Naive thymus-derived CD4-positive, alpha-beta T cell (primary cell): ENCODE results near the gene KCNJ1. TPM values are rescaled to one million over a fixed set of nuclear protein-coding genes. Genes with fewer than 3 reads are reported as not detected.
A peak's percentile ranks its signal among the peaks of the same experiment; 100 is the strongest.

ENCODE experiments used
- ATAC-seq: fragments of 150-1000 bp; cut with Tn5 transposase; 2 replicates; pipeline ENCODE4 v1.10.0; 2021; ENCODE audit warnings: mild to moderate bottlenecking, moderate library complexity
- CTCF ChIA-PET: fragments of 350-600 bp; sonication (Branson Sonifier 250); formaldehyde crosslinking; loops from one replicate; lab custom pipeline; 2021; ENCODE audit warnings: antibody characterized with exemption; lab: Charles Lee
- POLR2A ChIA-PET: fragments of 350-600 bp; sonication (Branson Sonifier 250); formaldehyde crosslinking; loops from one replicate; lab custom pipeline; 2021; ENCODE audit warnings: antibody characterized with exemption, inconsistent platforms; lab: Charles Lee
- DNase-seq, 9 donors: peaks; one replicate each; pipeline versions ENCODE4 v3.0.0 to v3.0.0-alpha.2; 2020 to 2022; ENCODE audit warnings: mixed read lengths in 1 of 9
- H3K27ac ChIP-seq: one replicate; pipeline ENCODE4 v1.7.0; 2013; ENCODE audit warnings: mild to moderate bottlenecking, low read depth, low read length, moderate library complexity
- H3K27me3 ChIP-seq, 2 donors: one replicate each; pipeline ENCODE4 v1.7.0; 2013; ENCODE audit warnings: low read length in 2 of 2, mild to moderate bottlenecking in 2 of 2, moderate library complexity in 2 of 2; ENCODE audit not compliant: control insufficient read depth in 2 of 2, insufficient read depth in 2 of 2
- H3K36me3 ChIP-seq, 3 experiments: 1 replicate in 2 of 3; 2 replicates in 1 of 3; pipeline ENCODE4 v1.7.0; 2013; ENCODE audit warnings: low read length in 3 of 3, mild to moderate bottlenecking in 3 of 3, moderate library complexity in 1 of 3; ENCODE audit not compliant: insufficient read depth in 3 of 3, control insufficient read depth in 2 of 3
- H3K4me1 ChIP-seq, 2 donors: one replicate each; pipeline ENCODE4 v1.7.0; 2013; ENCODE audit warnings: low read length in 2 of 2, mild to moderate bottlenecking in 2 of 2, moderate library complexity in 1 of 2; ENCODE audit not compliant: control insufficient read depth in 2 of 2, insufficient read depth in 2 of 2
- H3K4me3 ChIP-seq: 2 replicates; pipeline ENCODE4 v1.7.0; 2013; ENCODE audit warnings: mild to moderate bottlenecking, low read length
- H3K9me3 ChIP-seq, 3 experiments: 1 replicate in 2 of 3; 2 replicates in 1 of 3; pipeline ENCODE4 v1.7.0; 2013; ENCODE audit warnings: low read length in 3 of 3; ENCODE audit not compliant: control insufficient read depth in 2 of 3
- H3K27ac Mint-ChIP-seq, 9 donors: one replicate each; pipeline ENCODE4 v1.8.0; 2020 to 2022; ENCODE audit warnings: mixed read lengths in 9 of 9, mild to moderate bottlenecking in 8 of 9, moderate library complexity in 5 of 9, inconsistent platforms in 2 of 9
- H3K27me3 Mint-ChIP-seq, 5 donors: one replicate each; pipeline ENCODE4 v1.8.0; 2021 to 2022; ENCODE audit warnings: mixed read lengths in 5 of 5, mild to moderate bottlenecking in 1 of 5
- H3K36me3 Mint-ChIP-seq, 5 donors: one replicate each; pipeline ENCODE4 v1.8.0; 2020 to 2022; ENCODE audit warnings: mixed read lengths in 5 of 5, mild to moderate bottlenecking in 3 of 5, inconsistent platforms in 1 of 5
- H3K4me1 Mint-ChIP-seq, 7 donors: one replicate each; pipeline ENCODE4 v1.8.0; 2020 to 2022; ENCODE audit warnings: mixed read lengths in 7 of 7, mild to moderate bottlenecking in 3 of 7, inconsistent platforms in 1 of 7
- H3K4me3 Mint-ChIP-seq, 10 donors: one replicate each; pipeline ENCODE4 v1.8.0; 2020 to 2022; ENCODE audit warnings: mild to moderate bottlenecking in 10 of 10, mixed read lengths in 10 of 10, moderate library complexity in 6 of 10, inconsistent platforms in 2 of 10
- H3K9me3 Mint-ChIP-seq, 11 donors: one replicate each; pipeline ENCODE4 v1.8.0; 2020 to 2022; ENCODE audit warnings: mixed read lengths in 11 of 11, mild to moderate bottlenecking in 4 of 11, inconsistent platforms in 1 of 11, moderate library complexity in 1 of 11
- intact Hi-C, 2 donors: fragments of 100-400 bp; cut with micrococcal nuclease; formaldehyde crosslinking; loops; one replicate each; pipeline ENCODE4 v1.15.1; 2023
- polyA plus RNA-seq, 2 donors: library from polyadenylated mRNA; unstranded; fragments of 300-500 nt; fragmentation: Illumina TruSeq; gene quantifications; one replicate each; pipeline ENCODE4 v1.2.3, GENCODE V29; 2021
- total RNA-seq, 6 experiments: library from RNA in 5 of 6; stranded (reverse) in 5 of 6; gene quantifications; 1 replicate in 5 of 6; 2 replicates in 1 of 6; pipeline ENCODE4 v1.2.3 and lab custom pipeline; 2021 to 2026

KCNJ1 gene
- total and polyA plus RNA-seq, 7 experiments from 2014 or later = 0.12 to 0.22 TPM; not detected in 5

- ATAC-seq (no peak), DNase-seq (no peak)
- peaks cover 0 to 23% (median 6%) of the 10 kb centered on the region in 5 donors for H3K36me3 Mint-ChIP-seq
- intact Hi-C loops = no loop called here
- Histone ChIP-seq H3K27me3 (no peaks in the 10 kb centered on the region), H3K4me1 (peaks cover 4 to 6% of the 10 kb centered on the region in 2 donors), H3K4me3 (no peak overlapping the region), H3K9me3 (no peaks in the 10 kb centered on the region), H3K36me3 (peaks cover 0 to 7% (median 0%) of the 10 kb centered on the region in 3 experiments), H3K27ac (no peak overlapping the region)
- no peaks in the 10 kb centered on the region for H3K9me3 Mint-ChIP-seq
- CTCF ChIA-PET = interaction anchor here (1.1 kb wide), 1 partner anchor 194 kb away, joined by 3 read pairs; no protein-coding TSS in a partner anchor
- no peak overlapping the region for H3K4me3 Mint-ChIP-seq
- POLR2A ChIA-PET = interaction anchor here (0.6 kb wide), 1 partner anchor 642 kb away, joined by 3 read pairs; no protein-coding TSS in a partner anchor
- peaks cover 8 to 22% (median 17%) of the 10 kb centered on the region in 7 donors for H3K4me1 Mint-ChIP-seq
- peak overlapping the region in 7 of 9 donors; percentile 4 to 59 (median 55) for H3K27ac Mint-ChIP-seq
- H3K27me3 Mint-ChIP-seq = no peaks in the 10 kb centered on the region
Measured at GRCh38 chr11:128825050-128825784, 41.9 kb downstream of the KCNJ1 start.

GRCh38 chr11:128824191-128825049 lies 42.7 kb downstream of the KCNJ1 start:
- Mint-ChIP-seq H3K36me3 (peaks cover 0 to 23% (median 6%) of the 10 kb centered on the region in 5 donors), H3K27me3 (no peaks in the 10 kb centered on the region), H3K4me1 (peaks cover 2 to 14% (median 11%) of the 10 kb centered on the region in 7 donors), H3K4me3 (peak overlapping the region in 4 of 10 donors; percentile 9 to 58 (median 24)), H3K27ac (peak overlapping the region in 1 of 9 donors; percentile 4), H3K9me3 (no peaks in the 10 kb centered on the region)
- Histone ChIP-seq H3K27ac (no peak overlapping the region), H3K4me3 (no peak overlapping the region), H3K27me3 (no peaks in the 10 kb centered on the region), H3K9me3 (no peaks in the 10 kb centered on the region), H3K4me1 (no peaks in the 10 kb centered on the region), H3K36me3 (peaks cover 0 to 7% (median 0%) of the 10 kb centered on the region in 3 experiments)
- intact Hi-C loops = no loop called here
- no peak for DNase-seq
- ChIA-PET CTCF (interaction anchor here (0.6 to 1.1 kb wide), 2 partner anchors 194 to 323 kb away, joined by 3 read pairs; no protein-coding TSS in a partner anchor), POLR2A (interaction anchor here (0.6 to 1.0 kb wide), 2 partner anchors 194 to 537 kb away, joined by 3 to 5 read pairs; no protein-coding TSS in a partner anchor)
- no peak for ATAC-seq

GRCh38 chr11:128823753-128824152 lies 43.3 kb downstream of the KCNJ1 start:
- H3K27me3 Mint-ChIP-seq = no peaks in the 10 kb centered on the region
- H3K27ac ChIP-seq = no peak overlapping the region
- no peaks in the 10 kb centered on the region for H3K9me3 Mint-ChIP-seq
- CTCF ChIA-PET = interaction anchor here (0.6 to 1.1 kb wide), 2 partner anchors 193 to 322 kb away, joined by 3 read pairs; no protein-coding TSS in a partner anchor
- ATAC-seq = no peak
- no peaks in the 10 kb centered on the region for H3K4me1 ChIP-seq
- H3K4me3 Mint-ChIP-seq = peak overlapping the region in 3 of 10 donors; percentile 9 to 58 (median 19)
- H3K27ac Mint-ChIP-seq = no peak overlapping the region
- POLR2A ChIA-PET = interaction anchor here (1.0 kb wide), 1 partner anchor 193 kb away, joined by 3 read pairs; no protein-coding TSS in a partner anchor
- no peaks in the 10 kb centered on the region for H3K9me3 ChIP-seq
- H3K36me3 ChIP-seq = peaks cover 0 to 7% (median 0%) of the 10 kb centered on the region in 3 experiments
- no peaks in the 10 kb centered on the region for H3K27me3 ChIP-seq
- no peak for DNase-seq
- H3K4me3 ChIP-seq = no peak overlapping the region
- H3K36me3 Mint-ChIP-seq = peaks cover 0 to 27% (median 6%) of the 10 kb centered on the region in 5 donors
- intact Hi-C loops = no loop called here
- peaks cover 0 to 13% (median 11%) of the 10 kb centered on the region in 7 donors for H3K4me1 Mint-ChIP-seq

GRCh38 chr11:128822130-128822529 lies 45.0 kb downstream of the KCNJ1 start:
- Mint-ChIP-seq H3K4me1 (peaks cover 0 to 14% (median 11%) of the 10 kb centered on the region in 7 donors), H3K27ac (peak overlapping the region in 5 of 9 donors; percentile 8 to 67 (median 38)), H3K27me3 (no peaks in the 10 kb centered on the region), H3K4me3 (no peak overlapping the region), H3K36me3 (peaks cover 4 to 33% (median 8%) of the 10 kb centered on the region in 5 donors), H3K9me3 (no peaks in the 10 kb centered on the region)
- Histone ChIP-seq H3K4me3 (no peak overlapping the region), H3K27ac (no peak overlapping the region), H3K9me3 (no peaks in the 10 kb centered on the region), H3K4me1 (no peaks in the 10 kb centered on the region), H3K27me3 (no peaks in the 10 kb centered on the region), H3K36me3 (peaks cover 0 to 17% (median 0%) of the 10 kb centered on the region in 3 experiments)
- intact Hi-C loops = no loop called here
- POLR2A ChIA-PET = no interaction called here
- no peak for DNase-seq
- no peak for ATAC-seq
- CTCF ChIA-PET = interaction anchor here (1.7 kb wide), 1 partner anchor 9 kb away, joined by 11 read pairs; no protein-coding TSS in a partner anchor

GRCh38 chr11:128821556-128821955 lies 45.5 kb downstream of the KCNJ1 start:
- ChIA-PET CTCF (interaction anchor here (1.7 kb wide), 1 partner anchor 10 kb away, joined by 11 read pairs; no protein-coding TSS in a partner anchor), POLR2A (interaction anchor here (1.5 kb wide), 1 partner anchor 14 kb away, joined by 3 read pairs; no protein-coding TSS in a partner anchor)
- Mint-ChIP-seq H3K36me3 (peaks cover 6 to 37% (median 8%) of the 10 kb centered on the region in 5 donors), H3K27ac (peak overlapping the region in 5 of 9 donors; percentile 21 to 52 (median 28)), H3K9me3 (no peaks in the 10 kb centered on the region), H3K4me1 (peaks cover 0 to 15% (median 11%) of the 10 kb centered on the region in 7 donors), H3K4me3 (no peak overlapping the region), H3K27me3 (no peaks in the 10 kb centered on the region)
- Histone ChIP-seq H3K4me3 (no peak overlapping the region), H3K27me3 (no peaks in the 10 kb centered on the region), H3K9me3 (no peaks in the 10 kb centered on the region), H3K4me1 (no peaks in the 10 kb centered on the region), H3K36me3 (peaks cover 0 to 21% (median 0%) of the 10 kb centered on the region in 3 experiments), H3K27ac (no peak overlapping the region)
- intact Hi-C loops = no loop called here
- DNase-seq (no peak), ATAC-seq (no peak)

GRCh38 chr11:128819198-128819597 lies 47.9 kb downstream of the KCNJ1 start:
- H3K9me3 ChIP-seq = no peaks in the 10 kb centered on the region
- ATAC-seq (no peak), DNase-seq (no peak)
- H3K27me3 Mint-ChIP-seq = no peaks in the 10 kb centered on the region
- H3K36me3 ChIP-seq = peaks cover 0 to 37% (median 0%) of the 10 kb centered on the region in 3 experiments
- no peak overlapping the region for H3K4me3 Mint-ChIP-seq
- H3K27ac ChIP-seq = no peak overlapping the region
- CTCF ChIA-PET = no interaction called here
- POLR2A ChIA-PET = no interaction called here
- H3K4me3 ChIP-seq = no peak overlapping the region
- intact Hi-C loops = no loop called here
- H3K9me3 Mint-ChIP-seq = no peaks in the 10 kb centered on the region
- peaks cover 0 to 12% (median 7%) of the 10 kb centered on the region in 7 donors for H3K4me1 Mint-ChIP-seq
- H3K36me3 Mint-ChIP-seq = peaks cover 8 to 45% (median 10%) of the 10 kb centered on the region in 5 donors
- peak overlapping the region in 5 of 9 donors; percentile 25 to 76 (median 63) for H3K27ac Mint-ChIP-seq
- no peaks in the 10 kb centered on the region for H3K4me1 ChIP-seq
- no peaks in the 10 kb centered on the region for H3K27me3 ChIP-seq
